BJ (cell line): Measurements from ENCODE around the gene MGRN1. TPM values are rescaled to one million over a fixed set of nuclear protein-coding genes. Genes with fewer than 3 reads are reported as not detected.

Source experiments
- CTCF ChIA-PET: fragments of 350-600 bp; formaldehyde crosslinking; extraction: SDS; loops from one replicate; lab custom pipeline; 2021; ENCODE audit warnings: antibody characterized with exemption, inconsistent platforms; lab: Yijun Ruan, JAX
- POLR2A ChIA-PET: fragments of 300-600 bp; sonication (Branson Sonifier 250); formaldehyde crosslinking; extraction: SDS; loops from one replicate; lab custom pipeline; 2021; ENCODE audit warnings: antibody characterized with exemption; lab: Charles Lee
- DNase-seq: peaks from one replicate; pipeline ENCODE4 v3.0.0-alpha.2; 2011; ENCODE audit warnings: low read depth
- H3K27me3 ChIP-seq: 2 replicates; pipeline ENCODE4 v1.6.0; 2011; ENCODE audit warnings: low read length; ENCODE audit not compliant: control insufficient read depth, insufficient read depth
- H3K36me3 ChIP-seq: 2 replicates; pipeline ENCODE4 v1.5.1; 2011; ENCODE audit warnings: low read length; ENCODE audit not compliant: control insufficient read depth, insufficient read depth
- H3K4me3 ChIP-seq: 2 replicates; pipeline ENCODE4 v1.5.1; 2011; ENCODE audit warnings: low read depth, mild to moderate bottlenecking, control low read depth, low read length
- CTCF ChIP-seq: IDR thresholded peaks from 2 replicates; pipeline ENCODE4 v1.5.1; 2011; ENCODE audit warnings: low read depth, mild to moderate bottlenecking, control low read depth, inconsistent platforms, low read length, moderate library complexity; ENCODE audit not compliant: insufficient read depth
- polyA plus RNA-seq: library from polyadenylated mRNA; depleted of rRNA; stranded (reverse); fragments of >200 nt; gene quantifications from 2 replicates; pipeline ENCODE4 v1.2.3, GENCODE V29; 2011

Gene MGRN1
- polyA plus RNA-seq, 1 experiment, result 4.5 TPM

- DNase-seq, result no peak
- no peak for TF ChIP-seq CTCF
- ChIA-PET CTCF (interaction anchor here (1.4 kb wide), 1 partner anchor 84 kb away, joined by 3 read pairs; no protein-coding TSS in a partner anchor), POLR2A (no interaction called here)
- peaks cover 3% of the 10 kb centered on the region; the same call in 1 of the 2 replicates for H3K27me3 ChIP-seq
- H3K36me3 ChIP-seq, result no peaks in the 10 kb centered on the region
- no peak overlapping the region for H3K4me3 ChIP-seq
These were observed 33.4 kb upstream of the MGRN1 start for GRCh38 chr16:4591191-4591590.

- peaks cover 2% of the 10 kb centered on the region; the same call in 1 of the 2 replicates for H3K27me3 ChIP-seq
- ChIA-PET POLR2A (no interaction called here), CTCF (interaction anchor here (1.0 to 1.4 kb wide), 2 partner anchors 80 to 85 kb away, joined by 3 read pairs; no protein-coding TSS in a partner anchor)
- no peaks in the 10 kb centered on the region for H3K36me3 ChIP-seq
- no peak overlapping the region for H3K4me3 ChIP-seq
- DNase-seq, result no peak
- no peak for TF ChIP-seq CTCF
These were observed 32.7 kb upstream of the MGRN1 start for GRCh38 chr16:4591706-4592470.

GRCh38 chr16:4593086-4593485 is 31.5 kb upstream of the MGRN1 start:
- TF ChIP-seq CTCF, result no peak
- ChIA-PET CTCF (interaction anchor here (1.4 kb wide), 1 partner anchor 19 kb away, joined by 3 read pairs; no protein-coding TSS in a partner anchor), POLR2A (no interaction called here)
- Histone ChIP-seq H3K27me3 (peaks cover 1% of the 10 kb centered on the region; the same call in 1 of the 2 replicates), H3K4me3 (no peak overlapping the region), H3K36me3 (no peaks in the 10 kb centered on the region)
- DNase-seq, result no peak

- POLR2A ChIA-PET, result no interaction called here
- DNase-seq, result no peak
- CTCF ChIA-PET, result interaction anchor here (5.4 kb wide), 1 partner anchor 9 kb away, joined by 33 read pairs; no protein-coding TSS in a partner anchor
- Histone ChIP-seq H3K27me3 (peaks cover 1% of the 10 kb centered on the region; the same call in 1 of the 2 replicates), H3K36me3 (no peaks in the 10 kb centered on the region), H3K4me3 (no peak overlapping the region)
- no peak for TF ChIP-seq CTCF
These were observed 29.9 kb upstream of the MGRN1 start for GRCh38 chr16:4594433-4595410.
